HG03139 (cell line): Measurements from ENCODE around the gene EDAR.

Source experiments
- ATAC-seq: cut with Tn5 transposase; IDR thresholded peaks from one replicate; pipeline ENCODE4 v1.9.1; 2021; ENCODE audit not compliant: unreplicated experiment

Gene EDAR

GRCh38 chr2:108969856-108970255, 19.2 kb downstream of the EDAR start:
- ATAC-seq: no peak

GRCh38 chr2:108968619-108969018, 20.4 kb downstream of the EDAR start:
- ATAC-seq: no peak

- ATAC-seq: no peak
These were observed 21.3 kb downstream of the EDAR start for GRCh38 chr2:108967757-108968156.

- ATAC-seq: no peak
These were observed 23.3 kb downstream of the EDAR start for GRCh38 chr2:108965540-108966289.

GRCh38 chr2:108963057-108963456, 26.0 kb downstream of the EDAR start:
- no peak for ATAC-seq

DNA sequence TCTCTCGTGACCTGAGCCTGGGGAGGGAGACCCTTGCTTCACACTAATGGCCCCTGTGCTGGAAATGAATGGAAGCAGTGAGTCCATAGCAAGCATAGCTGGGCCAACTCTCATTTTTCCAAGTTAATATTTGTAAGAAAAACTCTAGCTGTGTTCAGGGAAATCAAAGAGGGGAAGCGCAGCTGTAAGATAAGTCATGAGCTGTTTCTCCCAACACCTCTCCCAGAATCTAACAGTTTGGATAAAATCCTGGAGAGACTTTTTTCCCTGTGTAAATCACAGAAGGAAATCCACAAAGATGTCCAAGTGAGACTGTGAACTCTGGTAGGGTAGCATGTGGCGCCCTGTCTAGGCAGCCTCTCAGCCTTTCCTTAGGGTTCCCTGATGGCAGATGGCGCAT, 27.2 kb downstream of the EDAR start:
- ATAC-seq: no peak

DNA sequence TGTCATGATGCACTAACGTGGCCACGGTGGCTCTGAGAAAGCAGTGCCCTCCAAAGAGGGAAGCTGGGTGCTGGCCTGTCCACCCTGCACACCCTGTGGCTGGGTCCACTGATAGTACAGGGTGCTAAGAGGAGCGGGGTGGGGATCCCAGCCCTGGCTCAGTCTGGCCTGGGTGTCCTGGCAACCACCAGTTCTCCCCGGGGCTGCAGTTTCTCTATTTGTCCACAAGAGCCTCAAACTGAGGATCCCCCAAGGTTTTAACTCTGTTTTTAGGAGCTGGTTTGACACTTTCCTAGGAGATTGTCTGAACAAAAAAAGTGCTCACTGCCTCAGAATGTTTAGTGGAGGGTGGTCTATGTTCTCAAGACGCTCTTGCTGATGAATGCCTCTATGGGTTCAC, 29.0 kb downstream of the EDAR start:
- ATAC-seq: no peak

- no peak for ATAC-seq
These were observed 29.6 kb downstream of the EDAR start for GRCh38 chr2:108959401-108959800.

DNA sequence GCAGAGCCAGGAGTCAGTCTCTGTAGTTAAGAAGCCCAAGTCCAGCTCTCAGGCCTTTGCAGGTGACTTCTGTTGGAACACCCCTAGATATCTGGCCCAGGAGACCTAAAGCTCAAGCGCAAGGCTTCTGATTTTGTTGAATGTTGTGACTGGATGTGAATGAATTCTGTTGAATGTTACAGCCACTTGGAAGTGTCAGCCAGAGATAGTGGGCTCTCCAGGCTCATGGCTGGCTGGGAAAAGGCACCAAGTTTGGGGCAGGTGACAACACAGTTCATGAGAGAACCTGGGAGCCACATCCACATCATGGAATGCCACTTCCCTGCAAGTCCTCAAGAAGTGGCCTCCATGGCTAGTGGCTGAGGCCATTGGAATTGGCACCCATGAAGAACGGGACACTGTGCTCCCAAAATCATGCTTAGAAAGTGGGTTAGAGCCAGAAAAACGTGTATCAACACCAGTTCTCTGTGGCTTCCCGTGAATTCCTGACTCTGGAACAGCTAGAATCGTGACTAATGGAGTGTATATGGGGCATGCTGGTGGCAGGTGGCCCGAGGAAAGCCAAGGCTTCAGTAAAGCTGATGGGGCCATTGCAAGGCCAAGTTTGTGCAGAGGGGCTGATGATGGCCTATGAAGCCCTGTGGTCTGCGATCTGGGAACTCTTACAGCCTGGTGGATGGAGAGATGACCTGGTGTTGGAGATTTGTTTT, 30.2 kb downstream of the EDAR start:
- ATAC-seq: no peak

GRCh38 chr2:108958002-108958401, 31.0 kb downstream of the EDAR start:
- no peak for ATAC-seq

DNA sequence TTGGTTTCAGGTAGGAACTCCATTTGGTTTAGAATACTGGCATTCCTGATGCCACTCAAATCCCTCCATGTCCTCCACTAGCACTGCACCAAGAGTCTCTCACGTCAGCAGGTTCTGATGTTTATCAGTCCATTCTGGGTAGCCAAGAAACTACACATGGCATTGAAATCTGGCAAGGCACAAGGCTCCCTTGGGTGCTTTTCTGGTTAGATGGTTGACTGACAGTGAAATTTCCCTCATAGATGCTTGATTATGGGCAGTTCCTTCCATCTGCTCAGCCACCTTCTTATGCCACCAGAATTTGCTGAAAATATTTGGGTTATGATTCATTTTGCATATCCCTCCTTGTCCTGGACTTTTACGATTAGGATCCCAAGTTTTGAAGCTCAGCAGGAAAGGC, 32.6 kb downstream of the EDAR start:
- ATAC-seq: no peak

- no peak for ATAC-seq
These were observed 38.5 kb downstream of the EDAR start for GRCh38 chr2:108950369-108951135.

DNA sequence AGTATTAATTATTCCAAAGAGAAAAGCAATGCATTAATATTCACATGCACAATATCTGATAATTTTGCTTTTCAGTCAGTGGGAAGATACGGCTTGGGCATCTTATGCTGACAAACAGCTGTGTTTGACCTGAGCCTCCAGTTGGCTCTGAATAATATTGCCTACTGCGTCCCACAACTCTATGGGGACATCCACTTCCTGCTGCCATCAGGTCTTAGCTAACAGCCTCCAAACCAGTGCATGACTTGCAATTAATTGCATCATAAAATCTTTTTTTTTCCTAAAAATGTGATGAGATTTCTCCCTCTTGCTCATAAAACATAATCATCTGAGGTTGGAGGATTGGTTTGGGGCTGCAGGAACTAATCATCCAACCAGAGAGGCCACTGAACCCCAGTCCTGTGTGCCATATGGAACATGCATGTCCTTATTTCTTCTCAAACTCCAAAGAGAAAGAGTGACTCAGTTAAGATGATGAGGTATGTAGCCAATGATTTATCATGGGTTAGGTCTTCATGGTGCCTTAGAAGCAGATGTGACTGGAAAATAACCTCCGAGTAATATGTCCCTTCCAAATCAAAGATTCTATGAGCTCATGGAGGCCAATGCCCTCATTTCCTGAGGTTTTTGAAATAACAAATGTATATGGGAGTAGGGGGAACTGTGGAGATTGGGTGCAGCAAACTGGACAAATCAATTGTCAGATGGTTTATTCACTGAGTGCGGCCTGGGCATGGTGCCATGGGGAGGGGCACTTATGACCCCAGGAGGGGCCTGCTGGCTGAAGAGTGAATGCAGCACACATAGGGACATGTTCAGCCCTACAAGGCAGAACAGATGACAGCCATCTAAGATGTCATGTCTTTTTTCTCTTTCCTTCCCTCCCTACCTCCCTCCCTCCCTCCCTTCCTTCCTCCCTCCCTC, 39.4 kb downstream of the EDAR start:
- no peak for ATAC-seq

GRCh38 chr2:108947271-108947907, 41.6 kb downstream of the EDAR start:
- ATAC-seq: no peak

- no peak for ATAC-seq
These were observed 42.6 kb downstream of the EDAR start for GRCh38 chr2:108946442-108946841.

GRCh38 chr2:108945969-108946368, 43.1 kb downstream of the EDAR start:
- no peak for ATAC-seq

DNA sequence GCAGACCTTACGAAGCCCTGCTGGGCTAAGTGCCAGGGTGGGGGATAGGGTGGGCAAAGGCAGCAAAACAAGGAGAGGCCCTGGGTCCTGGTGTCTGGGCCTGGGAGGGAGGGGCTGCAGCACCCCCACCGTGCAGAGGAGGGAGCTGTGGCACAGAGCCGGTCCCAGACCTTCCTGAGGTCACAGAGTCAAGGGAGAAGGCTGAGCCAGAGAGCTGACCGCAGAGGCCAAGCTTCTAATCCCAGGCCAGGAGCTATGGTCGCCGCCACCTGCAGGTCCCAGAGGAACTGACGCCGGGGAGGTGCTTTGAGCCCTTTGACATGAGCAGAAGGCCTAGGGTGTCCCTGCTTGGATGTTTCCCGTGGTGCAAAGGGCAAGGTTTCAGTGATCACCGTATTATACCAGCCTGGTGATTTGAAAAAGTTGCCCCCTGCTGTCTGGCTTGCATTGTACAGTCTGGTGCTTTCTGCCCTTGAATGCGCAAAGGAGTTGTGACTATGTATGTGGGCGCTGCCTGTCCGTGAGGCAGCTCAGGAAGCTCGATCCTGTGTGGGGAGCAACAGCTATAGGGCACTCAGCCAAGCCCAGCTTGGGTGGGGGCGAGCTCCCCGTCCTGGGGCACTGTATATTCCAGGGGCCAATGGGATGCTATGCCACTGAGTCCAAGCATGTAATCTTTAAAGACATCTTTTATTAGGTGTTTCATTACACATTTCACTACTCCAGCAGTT, 44.3 kb downstream of the EDAR start:
- no peak for ATAC-seq

GRCh38 chr2:108943751-108944150, 45.3 kb downstream of the EDAR start:
- no peak for ATAC-seq

GRCh38 chr2:108942888-108943287, 46.1 kb downstream of the EDAR start:
- no peak for ATAC-seq
